Activated CD4-positive, alpha-beta memory T cell treated with anti-CD3 and anti-CD28 coated beads for 36 hours (primary cell): Measurements from ENCODE around the gene INSYN2A. TPM values are rescaled to one million over a fixed set of nuclear protein-coding genes. Genes with fewer than 3 reads are reported as not detected.

Experiments used
- CTCF ChIA-PET: fragments of 350-600 bp; sonication (Branson Sonifier 250); formaldehyde crosslinking; loops from one replicate; lab custom pipeline; 2021; ENCODE audit warnings: antibody characterized with exemption, inconsistent platforms; lab: Charles Lee
- POLR2A ChIA-PET: fragments of 350-600 bp; sonication (Branson Sonifier 250); formaldehyde crosslinking; loops from one replicate; lab custom pipeline; 2021; ENCODE audit warnings: antibody characterized with exemption; lab: Charles Lee
- DNase-seq: peaks from one replicate; pipeline ENCODE4 v3.0.0-alpha.2; 2020
- H3K27ac Mint-ChIP-seq: one replicate; pipeline ENCODE4 v1.8.0; 2021; ENCODE audit warnings: mixed read lengths
- H3K27me3 Mint-ChIP-seq: one replicate; pipeline ENCODE4 v1.8.0; 2021; ENCODE audit warnings: mixed read lengths
- H3K36me3 Mint-ChIP-seq: one replicate; pipeline ENCODE4 v1.8.0; 2021; ENCODE audit warnings: mixed read lengths
- H3K4me1 Mint-ChIP-seq: one replicate; pipeline ENCODE4 v1.8.0; 2021; ENCODE audit warnings: low read depth, mixed read lengths
- H3K4me3 Mint-ChIP-seq: one replicate; pipeline ENCODE4 v1.8.0; 2021; ENCODE audit warnings: mild to moderate bottlenecking, mixed read lengths
- H3K9me3 Mint-ChIP-seq: one replicate; pipeline ENCODE4 v1.8.0; 2021; ENCODE audit warnings: mixed read lengths
- intact Hi-C: fragments of 100-400 bp; cut with micrococcal nuclease; formaldehyde crosslinking; loops from one replicate; pipeline ENCODE4 v1.15.1; 2023
- total RNA-seq, 2 experiments: library from RNA; stranded (reverse); gene quantifications; one replicate each; pipeline ENCODE4 v1.2.3, GENCODE V29; 2021

The INSYN2A gene
- total RNA-seq, 2 experiments from 2014 or later, result not detected

GRCh38 chr10:127216786-127217185 lies 20.4 kb upstream of the INSYN2A start:
- ChIA-PET CTCF (no interaction called here), POLR2A (no interaction called here)
- no peak for DNase-seq
- Mint-ChIP-seq H3K4me3 (no peak overlapping the region), H3K4me1 (no peaks in the 10 kb centered on the region), H3K36me3 (no peaks in the 10 kb centered on the region), H3K27me3 (peaks cover 1% of the 10 kb centered on the region), H3K27ac (no peak overlapping the region), H3K9me3 (peaks cover 6% of the 10 kb centered on the region)
- intact Hi-C loops, result no loop called here

DNA sequence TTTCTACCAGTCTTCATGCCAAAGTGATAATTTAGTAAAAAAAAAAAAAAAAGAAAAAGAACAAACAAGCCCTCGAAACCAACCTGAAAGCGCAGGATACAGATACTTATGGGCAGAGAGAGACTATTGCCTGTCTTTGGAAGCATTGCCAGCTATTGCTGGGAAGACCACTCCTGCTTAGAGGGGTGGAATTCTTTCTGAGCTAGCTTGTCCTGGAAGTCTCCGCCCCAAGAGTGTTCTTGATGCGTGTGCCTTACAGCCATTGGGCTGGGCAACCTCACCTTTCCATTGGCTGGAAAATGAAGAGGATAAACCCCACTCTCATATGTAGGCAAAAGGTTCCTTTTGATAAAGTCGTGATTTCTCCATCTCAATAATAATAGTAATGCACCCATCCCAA lies 19.9 kb upstream of the INSYN2A start:
- no peaks in the 10 kb centered on the region for H3K36me3 Mint-ChIP-seq
- ChIA-PET CTCF (no interaction called here), POLR2A (no interaction called here)
- H3K9me3 Mint-ChIP-seq, result peaks cover 6% of the 10 kb centered on the region
- intact Hi-C loops, result no loop called here
- no peak for DNase-seq
- H3K4me1 Mint-ChIP-seq, result no peaks in the 10 kb centered on the region
- H3K4me3 Mint-ChIP-seq, result no peak overlapping the region
- H3K27ac Mint-ChIP-seq, result no peak overlapping the region
- H3K27me3 Mint-ChIP-seq, result peaks cover 1% of the 10 kb centered on the region

GRCh38 chr10:127215866-127216265 lies 19.5 kb upstream of the INSYN2A start:
- POLR2A ChIA-PET, result no interaction called here
- intact Hi-C loops, result no loop called here

GRCh38 chr10:127210936-127211466 lies 14.6 kb upstream of the INSYN2A start:
- no peak overlapping the region for H3K27ac Mint-ChIP-seq
- ChIA-PET CTCF (no interaction called here), POLR2A (no interaction called here)
- no peaks in the 10 kb centered on the region for H3K36me3 Mint-ChIP-seq
- no peaks in the 10 kb centered on the region for H3K9me3 Mint-ChIP-seq
- no peak overlapping the region for H3K4me3 Mint-ChIP-seq
- intact Hi-C loops, result no loop called here
- H3K4me1 Mint-ChIP-seq, result no peaks in the 10 kb centered on the region
- peaks cover 1% of the 10 kb centered on the region for H3K27me3 Mint-ChIP-seq
- no peak for DNase-seq

More at GRCh38 chr10:127215866-127216265, 19.5 kb upstream of the INSYN2A start:
- Mint-ChIP-seq H3K36me3 (no peaks in the 10 kb centered on the region), H3K9me3 (peaks cover 6% of the 10 kb centered on the region), H3K4me1 (no peaks in the 10 kb centered on the region), H3K4me3 (no peak overlapping the region), H3K27me3 (peaks cover 1% of the 10 kb centered on the region), H3K27ac (no peak overlapping the region)
- DNase-seq, result no peak
- CTCF ChIA-PET, result no interaction called here

GRCh38 chr10:127207081-127207480 lies 10.7 kb upstream of the INSYN2A start:
- H3K27ac Mint-ChIP-seq, result no peak overlapping the region
- intact Hi-C loops, result no loop called here
- no peak for DNase-seq
- no peak overlapping the region for H3K4me3 Mint-ChIP-seq
- H3K27me3 Mint-ChIP-seq, result no peaks in the 10 kb centered on the region
- POLR2A ChIA-PET, result no interaction called here
- no peaks in the 10 kb centered on the region for H3K9me3 Mint-ChIP-seq
- CTCF ChIA-PET, result no interaction called here
- H3K4me1 Mint-ChIP-seq, result no peaks in the 10 kb centered on the region
- no peaks in the 10 kb centered on the region for H3K36me3 Mint-ChIP-seq

GRCh38 chr10:127203067-127203466 lies 6.7 kb upstream of the INSYN2A start:
- no peaks in the 10 kb centered on the region for H3K9me3 Mint-ChIP-seq
- intact Hi-C loops, result no loop called here
- no peak overlapping the region for H3K4me3 Mint-ChIP-seq
- no peak overlapping the region for H3K27ac Mint-ChIP-seq
- H3K27me3 Mint-ChIP-seq, result peaks cover 2% of the 10 kb centered on the region
- no peaks in the 10 kb centered on the region for H3K36me3 Mint-ChIP-seq
- ChIA-PET CTCF (no interaction called here), POLR2A (no interaction called here)
- DNase-seq, result no peak
- no peaks in the 10 kb centered on the region for H3K4me1 Mint-ChIP-seq

DNA sequence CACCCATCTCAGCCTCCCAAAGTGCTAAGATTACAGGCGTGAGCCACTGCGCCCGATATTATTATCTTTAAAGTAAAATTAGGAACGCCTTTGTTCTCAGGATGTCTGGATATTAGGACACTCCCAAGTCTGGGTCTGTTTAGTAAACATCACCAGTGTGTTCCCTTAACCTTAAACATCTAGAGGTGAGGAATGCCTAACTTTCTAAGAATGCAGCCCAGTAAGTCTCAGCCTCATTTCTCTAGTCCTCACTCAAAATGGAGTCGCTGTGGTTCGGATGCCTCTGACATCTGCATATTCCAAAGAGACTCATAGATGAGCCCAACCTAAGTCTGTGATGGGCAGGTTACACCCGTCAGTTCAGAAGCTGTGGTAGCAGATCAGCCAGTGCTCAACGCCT lies 4.3 kb upstream of the INSYN2A start:
- CTCF ChIA-PET, result no interaction called here
- intact Hi-C loops, result no loop called here
- no peak overlapping the region for H3K4me3 Mint-ChIP-seq
- H3K27me3 Mint-ChIP-seq, result peaks cover 10% of the 10 kb centered on the region
- no peak for DNase-seq
- POLR2A ChIA-PET, result no interaction called here
- no peak overlapping the region for H3K27ac Mint-ChIP-seq
- H3K4me1 Mint-ChIP-seq, result no peaks in the 10 kb centered on the region
- H3K36me3 Mint-ChIP-seq, result no peaks in the 10 kb centered on the region
- H3K9me3 Mint-ChIP-seq, result no peaks in the 10 kb centered on the region

- POLR2A ChIA-PET, result no interaction called here
- H3K27me3 Mint-ChIP-seq, result peaks cover 20% of the 10 kb centered on the region
- no peak overlapping the region for H3K27ac Mint-ChIP-seq
These were observed 2.3 kb upstream of the INSYN2A start for GRCh38 chr10:127198721-127199120.

DNA sequence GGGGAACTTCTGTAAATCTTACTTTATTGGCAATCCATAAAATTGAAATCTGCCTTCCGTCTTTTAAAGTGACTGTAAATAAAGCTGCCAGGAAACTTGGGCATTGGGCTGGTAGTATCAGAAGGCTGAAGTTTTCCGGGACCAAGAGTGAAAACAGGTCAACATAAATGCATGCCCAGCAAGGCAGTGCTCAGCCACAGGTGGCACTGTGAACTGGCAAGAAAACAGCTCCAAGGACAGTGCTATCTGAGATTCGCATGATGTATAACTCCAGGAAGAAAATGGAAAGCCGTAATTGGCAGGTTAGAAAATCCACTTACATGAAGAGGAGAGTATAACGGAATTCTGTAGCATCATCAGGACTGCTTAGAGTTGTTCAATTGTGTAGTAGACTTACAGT lies 1.9 kb upstream of the INSYN2A start:
- no peak overlapping the region for H3K27ac Mint-ChIP-seq
- POLR2A ChIA-PET, result no interaction called here
- no peak overlapping the region for H3K4me3 Mint-ChIP-seq
- H3K27me3 Mint-ChIP-seq, result peaks cover 24% of the 10 kb centered on the region
- H3K9me3 Mint-ChIP-seq, result no peaks in the 10 kb centered on the region
- intact Hi-C loops, result no loop called here
- DNase-seq, result no peak
- CTCF ChIA-PET, result no interaction called here
- H3K4me1 Mint-ChIP-seq, result no peaks in the 10 kb centered on the region
- no peaks in the 10 kb centered on the region for H3K36me3 Mint-ChIP-seq

More at GRCh38 chr10:127198721-127199120, 2.3 kb upstream of the INSYN2A start:
- H3K36me3 Mint-ChIP-seq, result no peaks in the 10 kb centered on the region
- no peaks in the 10 kb centered on the region for H3K4me1 Mint-ChIP-seq
- H3K4me3 Mint-ChIP-seq, result no peak overlapping the region
- intact Hi-C loops, result no loop called here
- CTCF ChIA-PET, result no interaction called here
- DNase-seq, result no peak
- H3K9me3 Mint-ChIP-seq, result no peaks in the 10 kb centered on the region

GRCh38 chr10:127197154-127197432 lies 702 bp upstream of the INSYN2A start:
- ChIA-PET CTCF (no interaction called here), POLR2A (no interaction called here)
- H3K4me3 Mint-ChIP-seq, result no peak overlapping the region
- H3K4me1 Mint-ChIP-seq, result no peaks in the 10 kb centered on the region
- intact Hi-C loops, result no loop called here
- H3K9me3 Mint-ChIP-seq, result no peaks in the 10 kb centered on the region
- H3K36me3 Mint-ChIP-seq, result no peaks in the 10 kb centered on the region
- H3K27ac Mint-ChIP-seq, result no peak overlapping the region
- peaks cover 26% of the 10 kb centered on the region for H3K27me3 Mint-ChIP-seq
- DNase-seq, result no peak

GRCh38 chr10:127195571-127196281 lies 665 bp downstream of the INSYN2A start:
- H3K27me3 Mint-ChIP-seq, result peaks cover 26% of the 10 kb centered on the region
- no peak for DNase-seq
- H3K9me3 Mint-ChIP-seq, result no peaks in the 10 kb centered on the region
- H3K27ac Mint-ChIP-seq, result no peak overlapping the region
- no peak overlapping the region for H3K4me3 Mint-ChIP-seq
- ChIA-PET CTCF (no interaction called here), POLR2A (no interaction called here)
- no peaks in the 10 kb centered on the region for H3K4me1 Mint-ChIP-seq
- intact Hi-C loops, result no loop called here
- no peaks in the 10 kb centered on the region for H3K36me3 Mint-ChIP-seq

- CTCF ChIA-PET, result no interaction called here
These were observed 1.3 kb downstream of the INSYN2A start for GRCh38 chr10:127195041-127195506.

GRCh38 chr10:127194599-127194998 lies 1.8 kb downstream of the INSYN2A start:
- Mint-ChIP-seq H3K36me3 (no peaks in the 10 kb centered on the region), H3K4me3 (no peak overlapping the region), H3K27me3 (peaks cover 26% of the 10 kb centered on the region), H3K4me1 (no peaks in the 10 kb centered on the region), H3K9me3 (no peaks in the 10 kb centered on the region), H3K27ac (no peak overlapping the region)
- POLR2A ChIA-PET, result no interaction called here
- no peak for DNase-seq
- CTCF ChIA-PET, result no interaction called here
- intact Hi-C loops, result no loop called here

More at GRCh38 chr10:127195041-127195506, 1.3 kb downstream of the INSYN2A start:
- no peak overlapping the region for H3K4me3 Mint-ChIP-seq
- intact Hi-C loops, result no loop called here
- H3K4me1 Mint-ChIP-seq, result no peaks in the 10 kb centered on the region
- no peaks in the 10 kb centered on the region for H3K36me3 Mint-ChIP-seq
- no peak overlapping the region for H3K27ac Mint-ChIP-seq
- no peak for DNase-seq
- no peaks in the 10 kb centered on the region for H3K9me3 Mint-ChIP-seq
- H3K27me3 Mint-ChIP-seq, result peaks cover 26% of the 10 kb centered on the region
- POLR2A ChIA-PET, result no interaction called here
